GM21390 (cell line): ENCODE results near the gene AP1S3.
A peak's percentile ranks its signal among the peaks of the same experiment; 100 is the strongest.
"Not testable (repeated sequence)": the region's sequence is repeated elsewhere in the genome, so short reads cannot be mapped to it uniquely, and the experiment has no call there.

ENCODE experiments used
- ATAC-seq: cut with Tn5 transposase; IDR thresholded peaks from one replicate; pipeline ENCODE4 v1.9.1; 2021; ENCODE audit not compliant: unreplicated experiment

AP1S3 gene

DNA sequence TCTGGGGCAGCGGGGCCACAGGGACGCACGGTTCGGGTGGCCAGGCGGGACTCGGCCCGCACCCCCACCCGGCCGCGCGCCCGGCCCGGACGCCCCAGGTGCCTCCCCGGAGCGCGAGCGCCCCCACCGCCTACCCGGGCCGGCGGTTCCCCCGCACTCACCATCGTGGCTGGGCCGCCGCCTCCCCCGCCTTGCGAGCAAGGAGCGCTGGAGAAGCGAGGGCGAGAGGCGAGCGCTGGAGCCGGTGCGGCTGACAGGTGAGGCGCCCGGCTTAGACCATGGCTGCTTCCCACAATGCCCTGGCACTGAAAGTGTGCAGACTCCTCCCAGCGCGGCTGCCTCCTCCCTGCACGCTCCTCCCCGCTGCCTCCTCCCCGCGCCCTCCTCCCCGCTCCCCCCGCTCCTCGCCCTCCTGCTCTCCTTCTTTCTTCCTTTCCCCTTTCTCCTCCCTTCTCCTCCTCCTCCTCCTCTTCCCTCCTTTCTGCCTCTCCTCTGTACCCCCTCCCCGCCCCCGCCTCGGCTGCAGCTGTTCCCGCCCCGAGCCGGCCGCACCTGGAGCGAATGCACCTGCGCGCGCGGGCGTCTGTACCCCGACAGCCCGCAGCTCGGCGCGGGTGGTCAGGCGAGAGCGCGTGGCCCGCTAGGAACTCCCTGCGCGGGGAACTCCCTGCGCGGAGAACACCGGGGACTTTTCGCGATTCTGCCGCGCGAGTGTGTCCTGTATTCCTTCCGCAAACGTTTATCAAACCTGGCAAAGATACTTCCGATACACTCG, at the start of gene AP1S3:
Gene AP1S3, minus strand, starts transcription at position 296 of the 775 bp plus-strand sequence. Its CDS starts 132 bp downstream, at position 164.
- ATAC-seq, result peak; percentile 67

DNA sequence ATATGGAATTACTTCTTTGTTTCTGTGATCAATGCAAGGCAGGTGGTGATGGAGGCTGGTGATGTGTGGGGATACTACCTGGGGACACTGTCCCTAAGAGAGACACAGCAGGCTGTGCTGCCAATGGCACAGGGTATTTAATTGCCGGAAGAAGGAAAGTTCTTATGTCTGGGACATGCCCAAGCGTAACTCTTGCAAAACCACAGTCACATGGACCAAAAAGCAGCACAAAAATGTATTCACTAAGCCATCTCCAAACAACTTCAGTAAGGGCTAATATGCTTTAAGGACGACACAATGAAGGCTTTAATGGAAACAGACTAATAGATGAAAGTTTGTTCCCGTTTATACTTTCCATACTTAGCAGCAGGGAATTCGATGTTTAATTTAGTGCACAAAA, 49.7 kb upstream of the AP1S3 start:
- no peak for ATAC-seq

DNA sequence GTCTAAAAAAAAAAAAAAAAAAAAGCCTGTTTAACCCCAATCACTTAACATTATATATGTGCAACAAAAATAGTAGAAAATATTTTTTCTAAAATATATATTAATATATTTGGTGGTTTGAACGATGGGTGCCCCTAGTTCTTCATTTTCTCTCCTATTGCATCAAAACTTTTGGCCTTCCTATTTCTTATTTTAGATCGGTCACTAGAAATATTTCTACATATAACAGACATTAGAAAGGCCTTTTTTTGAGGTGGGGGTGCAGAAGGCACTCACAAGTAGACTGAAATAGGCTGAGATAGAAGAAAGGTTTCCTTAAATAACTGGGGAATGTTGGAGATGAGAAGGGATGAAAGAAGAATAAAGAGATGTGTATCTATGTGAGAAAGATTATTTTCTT, 49.3 kb upstream of the AP1S3 start:
- ATAC-seq, result no peak

DNA sequence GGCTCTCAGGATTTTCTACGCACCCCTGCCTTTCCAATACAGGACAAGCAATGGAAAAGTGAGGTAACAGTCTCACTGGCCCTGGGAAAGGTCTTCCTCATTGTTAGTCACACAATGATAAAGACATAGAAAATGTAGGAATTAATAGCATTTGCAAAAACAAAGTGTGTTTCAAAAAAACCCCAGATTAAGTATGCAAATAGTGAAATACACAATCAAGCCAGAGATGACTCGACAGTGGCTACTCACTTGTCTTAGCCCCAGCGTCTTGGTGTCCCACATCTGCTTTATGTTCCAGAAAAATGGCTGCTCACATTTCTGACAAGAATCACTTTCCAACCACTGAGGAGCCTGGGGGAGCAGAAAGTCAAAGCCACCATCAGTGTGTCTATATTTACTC, 47.0 kb upstream of the AP1S3 start:
- peak; percentile 93 for ATAC-seq

DNA sequence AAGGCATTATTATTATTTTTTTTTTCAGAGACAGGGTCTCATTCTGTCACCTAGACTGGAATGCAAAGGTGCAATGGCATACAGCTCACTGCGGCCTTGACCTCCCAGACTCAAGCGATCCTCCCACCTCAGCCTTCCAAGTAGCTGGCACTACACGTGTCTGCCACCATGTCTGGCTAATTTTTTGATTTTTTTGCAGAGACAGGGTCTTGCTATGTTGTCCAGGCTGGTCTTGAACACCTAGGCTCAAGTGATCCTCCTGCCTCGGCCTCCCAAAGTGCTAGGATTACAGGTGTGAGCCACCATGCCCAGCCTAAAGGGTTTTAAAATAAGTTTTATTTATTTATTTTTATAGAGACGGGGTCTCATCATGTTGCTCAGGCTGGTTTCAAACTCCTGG, 45.3 kb upstream of the AP1S3 start:
- ATAC-seq, result no peak

DNA sequence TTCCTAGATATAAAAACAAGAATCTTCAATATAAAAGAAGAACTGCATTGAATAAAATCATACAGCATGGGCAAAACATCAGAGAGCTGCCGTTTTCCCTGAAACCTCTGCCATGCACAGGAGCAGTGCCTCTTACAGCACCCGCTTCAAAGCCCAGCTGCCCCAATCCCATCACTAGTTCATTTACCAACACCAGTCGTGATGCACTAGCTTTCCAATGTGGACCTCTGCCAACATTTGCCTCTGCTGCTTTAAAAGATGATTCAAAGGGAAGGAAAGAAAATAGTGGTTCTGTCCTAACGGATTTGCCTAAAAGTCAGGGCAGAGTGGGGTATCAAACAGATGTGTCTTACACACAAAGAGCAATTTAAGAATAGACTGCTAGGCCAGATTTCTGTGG, 43.4 kb upstream of the AP1S3 start:
- ATAC-seq, result no peak

DNA sequence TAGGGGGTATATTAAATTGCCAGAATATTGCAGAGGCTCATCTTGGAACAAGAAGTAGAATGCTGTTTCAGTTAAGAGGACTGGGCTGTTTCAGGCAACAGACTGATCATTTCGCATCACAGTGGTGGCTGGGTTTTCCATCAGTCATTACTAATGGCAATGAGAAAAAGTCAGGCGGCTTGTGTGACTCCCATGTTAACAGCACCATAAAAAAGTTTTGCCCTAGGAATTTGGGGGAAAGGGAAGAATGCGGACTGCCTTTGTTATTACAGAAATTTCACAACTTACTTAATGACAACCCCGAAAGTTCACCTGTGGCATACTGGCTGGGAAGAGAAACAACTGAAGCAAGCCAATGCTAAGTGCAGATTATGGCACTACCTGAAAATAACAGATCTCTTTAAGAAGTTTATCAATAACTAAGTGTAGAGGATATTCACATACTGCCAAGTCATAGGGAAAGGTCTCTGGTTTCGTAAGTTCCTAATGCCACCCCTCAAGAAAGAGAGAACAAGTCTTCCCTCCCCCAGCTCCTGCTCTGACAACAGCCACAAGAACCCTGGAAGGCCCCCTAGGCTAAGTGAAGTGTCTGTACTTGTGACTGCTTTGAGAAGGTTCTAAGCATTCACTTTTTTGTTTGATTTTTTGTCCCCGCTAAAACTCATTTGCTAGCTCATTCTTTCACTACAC, 40.5 kb upstream of the AP1S3 start:
- ATAC-seq, result peak; percentile 59

DNA sequence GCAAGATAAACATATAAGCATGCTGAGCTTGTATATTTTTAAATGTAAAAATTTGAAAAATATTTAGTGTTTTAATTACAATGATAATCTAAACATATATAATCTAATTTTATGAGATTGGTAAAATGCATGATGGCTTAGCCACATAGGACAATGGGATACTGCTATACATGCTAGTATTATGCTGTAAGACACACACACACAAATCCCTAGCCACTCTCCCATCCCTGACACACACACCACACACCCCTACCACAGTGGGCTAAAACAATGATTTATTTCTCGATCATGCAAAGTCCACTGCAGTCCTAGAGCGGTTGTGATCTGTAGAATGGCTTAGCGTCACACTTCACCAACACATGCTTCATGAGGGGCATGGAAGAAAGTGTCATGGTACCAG, 36.3 kb upstream of the AP1S3 start:
- ATAC-seq, result no peak

DNA sequence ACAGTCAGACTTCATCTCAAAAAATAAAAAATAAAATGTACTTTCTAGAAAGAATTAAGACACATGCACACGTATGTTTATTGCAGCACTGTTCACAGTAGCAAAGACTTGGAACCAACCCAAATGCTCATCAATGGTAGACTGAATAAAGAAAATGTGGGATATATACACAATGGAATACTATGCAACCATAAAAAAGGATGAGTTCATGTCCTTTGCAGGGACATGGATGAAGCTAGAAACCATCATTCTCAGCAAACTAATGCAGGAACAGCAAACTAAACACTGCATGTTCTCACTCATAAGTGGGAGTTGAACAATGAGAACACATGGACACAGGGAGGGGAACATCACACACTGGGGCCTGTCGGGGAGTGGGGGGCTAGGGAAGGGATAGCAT, 35.4 kb upstream of the AP1S3 start:
- ATAC-seq, result not testable (repeated sequence)

DNA sequence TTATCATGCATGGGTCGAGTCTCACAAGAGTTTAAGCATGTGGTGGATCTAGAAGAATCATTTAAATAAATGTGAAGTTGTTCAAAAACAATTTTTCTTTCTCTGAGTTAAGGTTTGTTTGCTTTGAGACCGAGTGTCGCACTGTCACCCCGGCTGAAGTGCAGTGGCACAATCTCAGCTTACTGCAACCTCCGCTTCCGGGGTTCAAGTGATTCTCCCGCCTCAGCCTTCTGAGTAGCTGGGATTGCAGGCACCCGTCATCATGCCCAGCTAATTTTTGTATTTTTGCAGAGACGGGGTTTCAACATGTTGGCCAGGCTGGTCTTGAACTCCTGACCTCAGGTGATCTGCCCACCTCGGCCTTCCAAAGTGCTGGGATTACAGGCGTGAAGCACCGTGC, 34.3 kb upstream of the AP1S3 start:
- ATAC-seq, result not testable (repeated sequence)

DNA sequence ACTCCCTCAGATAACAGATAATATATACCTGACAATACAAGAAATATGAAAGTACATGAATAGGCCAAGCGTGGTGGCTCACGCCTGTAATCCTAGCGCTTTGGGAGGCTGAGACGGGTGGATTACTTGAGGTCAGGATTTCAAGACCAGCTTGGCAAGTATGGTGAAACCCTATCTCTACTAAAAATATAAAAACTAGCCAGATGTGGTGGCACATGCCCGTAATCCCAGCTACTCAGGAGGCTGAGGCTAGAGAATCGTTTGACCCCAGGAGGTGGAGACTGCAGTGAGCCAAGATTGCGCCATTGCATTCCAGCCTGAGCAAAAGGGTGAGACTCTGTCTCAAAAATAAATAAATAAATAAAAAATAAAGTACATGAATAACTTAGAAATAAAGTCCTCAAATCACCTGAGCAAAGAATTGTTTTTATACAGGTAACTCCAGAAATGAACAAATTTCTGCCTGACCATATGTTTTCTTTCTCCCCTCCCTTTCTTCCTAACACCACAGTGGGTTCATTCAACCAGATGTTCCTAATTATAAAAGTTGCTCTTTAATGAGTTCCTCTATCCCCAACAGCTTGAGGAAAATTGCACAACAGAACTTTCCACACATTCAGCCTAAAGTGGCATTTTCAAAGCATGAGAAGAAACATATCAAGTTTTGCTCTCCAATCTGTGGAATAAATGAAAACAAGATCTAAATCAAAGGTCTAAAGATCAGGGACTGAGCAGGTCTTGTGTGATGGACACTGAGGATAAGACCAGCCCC, 33.6 kb upstream of the AP1S3 start:
- no peak for ATAC-seq

DNA sequence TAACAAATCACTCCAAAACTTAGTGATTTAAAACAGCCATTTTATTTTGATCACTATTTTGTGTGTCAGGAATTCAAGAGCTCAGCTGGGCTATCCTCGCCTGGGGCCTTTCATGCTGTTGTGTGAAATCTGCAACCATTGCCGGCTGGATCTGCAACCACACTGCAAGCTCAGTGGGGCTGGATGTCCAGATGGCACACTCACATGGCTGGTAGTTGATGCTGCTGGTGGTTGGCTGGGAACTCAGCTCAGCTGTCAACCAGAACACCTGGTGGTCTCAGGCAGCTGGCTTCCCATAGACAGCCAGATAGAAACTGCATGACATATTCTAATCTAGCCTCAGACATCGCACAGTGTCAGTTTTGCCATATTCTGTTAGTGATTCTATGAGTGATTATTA, 30.6 kb upstream of the AP1S3 start:
- ATAC-seq, result peak; percentile 59

DNA sequence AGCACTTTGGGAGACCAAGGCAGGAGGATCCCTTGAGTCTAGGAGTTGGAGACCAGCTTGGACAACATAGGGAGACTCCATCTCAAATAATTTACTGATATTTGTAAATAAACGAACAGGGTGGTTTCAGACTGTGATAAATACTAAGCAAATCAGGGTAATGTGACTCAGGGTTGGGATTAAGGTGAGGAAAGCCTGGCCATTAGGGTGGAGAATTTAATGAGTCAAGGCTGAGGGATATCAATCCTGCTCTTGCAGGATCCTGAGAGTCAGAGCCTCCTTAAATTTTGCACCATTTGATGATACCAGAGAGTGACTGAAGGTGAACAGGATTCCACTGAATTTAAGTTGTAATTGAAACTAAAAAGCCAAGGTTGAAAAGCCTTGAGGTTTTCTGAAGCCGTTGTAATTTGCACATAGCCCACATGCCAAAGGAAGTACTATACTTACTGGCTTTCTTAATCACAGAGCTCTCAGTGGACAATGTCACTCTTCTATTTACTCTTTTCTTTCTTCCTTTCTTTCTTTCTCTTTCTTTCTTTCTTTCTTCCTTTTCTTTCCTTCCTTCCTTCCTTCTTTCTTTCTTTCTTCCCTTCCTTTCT, 28.6 kb upstream of the AP1S3 start:
- no peak for ATAC-seq

DNA sequence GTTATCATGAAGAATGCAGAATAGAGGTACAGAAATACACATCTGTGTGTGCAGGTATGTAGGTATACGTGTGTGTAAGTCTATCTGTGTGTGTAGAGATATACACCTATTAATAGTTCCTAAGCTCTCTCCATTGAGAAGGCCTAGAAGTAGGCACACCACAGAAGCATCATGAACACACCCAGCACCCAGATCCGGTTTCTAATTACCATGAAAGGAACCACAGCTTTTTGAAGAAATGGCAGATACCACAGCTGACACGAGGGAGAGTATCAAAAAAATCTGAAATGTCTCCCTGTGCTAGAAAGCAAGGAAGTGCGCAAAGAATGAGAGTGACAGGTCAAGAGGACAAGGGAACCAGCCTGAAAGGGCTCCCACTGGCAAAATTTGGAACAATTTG, 27.7 kb upstream of the AP1S3 start:
- no peak for ATAC-seq

DNA sequence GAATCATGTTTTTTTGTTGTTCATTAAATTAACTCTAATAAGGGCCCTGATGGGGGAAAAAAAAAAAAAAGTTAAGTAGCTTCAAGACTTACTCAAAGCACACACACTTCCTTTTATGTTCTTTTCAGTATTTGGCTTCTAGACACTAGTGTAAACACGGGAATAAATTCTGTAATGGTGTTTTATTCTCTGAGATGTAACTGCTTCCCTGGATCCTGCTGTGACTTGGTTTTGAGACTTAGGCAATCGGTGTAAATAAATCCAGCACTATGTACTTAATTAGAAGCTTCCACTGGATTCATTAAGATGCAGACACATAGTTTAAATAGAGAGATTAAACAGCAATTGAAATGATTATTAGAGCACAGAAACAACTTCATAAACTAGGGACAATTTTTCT, 26.1 kb upstream of the AP1S3 start:
- ATAC-seq, result no peak

DNA sequence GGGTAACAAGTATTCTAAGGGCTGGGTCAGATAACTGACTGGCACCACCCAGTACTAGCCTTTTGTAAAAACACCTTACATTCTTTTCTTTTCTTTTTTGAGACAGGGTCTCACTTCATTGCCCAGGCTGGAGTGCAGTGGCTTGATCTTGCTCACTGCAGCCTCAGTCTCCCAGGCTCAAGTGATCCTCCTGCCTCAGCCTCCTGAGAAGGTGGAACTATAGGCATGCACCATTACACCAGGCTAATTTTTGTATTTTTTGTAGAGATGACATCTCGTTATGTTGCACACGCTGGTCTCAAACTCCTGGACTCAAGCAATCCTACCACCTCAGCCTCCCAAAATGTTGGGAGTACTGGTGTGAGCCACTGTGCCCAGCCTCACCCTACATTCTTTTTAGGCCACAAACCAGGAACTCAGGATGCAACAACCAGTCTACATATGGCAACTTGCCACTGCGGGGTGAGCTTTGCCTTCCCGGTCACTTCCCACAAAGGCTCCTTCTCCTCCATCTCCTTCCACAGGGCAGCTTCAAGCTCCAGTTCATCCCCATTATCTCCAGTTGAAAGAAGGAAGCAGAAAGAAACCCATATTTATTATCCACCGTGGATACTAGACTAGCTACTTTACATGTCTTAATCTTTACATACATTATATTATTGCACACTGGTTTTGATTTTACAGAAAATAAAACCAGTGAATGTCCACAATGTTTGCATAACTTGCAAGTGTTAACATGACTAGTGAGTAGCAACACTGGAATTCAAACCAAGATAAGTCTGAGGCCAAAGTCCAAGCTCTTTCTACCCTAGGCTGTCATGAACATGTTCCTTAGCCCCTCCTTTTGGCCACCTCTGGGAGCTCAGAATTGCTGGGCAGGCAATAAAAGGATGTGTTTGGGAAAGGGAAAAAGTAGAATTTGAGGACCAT, 23.7 kb upstream of the AP1S3 start:
- no peak for ATAC-seq

DNA sequence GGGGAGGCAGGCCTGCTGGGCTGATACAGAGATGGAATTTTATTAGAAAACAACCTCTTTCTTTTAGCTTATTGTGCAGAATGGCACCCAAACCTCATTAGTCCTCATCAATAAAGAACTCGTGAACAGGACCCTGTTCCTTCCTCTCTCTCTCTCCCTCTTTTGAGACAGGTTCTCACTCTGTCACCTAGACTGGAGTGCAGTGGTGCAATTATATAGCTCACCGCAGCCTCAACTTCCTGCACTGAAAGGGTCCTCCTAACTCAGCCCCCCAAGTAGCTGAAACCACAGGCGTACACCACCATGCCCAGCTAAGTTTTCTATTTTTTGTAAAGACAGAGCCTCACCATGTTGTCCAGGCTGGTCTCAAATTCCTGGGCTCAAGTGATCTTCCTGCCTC, 21.7 kb upstream of the AP1S3 start:
- ATAC-seq, result no peak

DNA sequence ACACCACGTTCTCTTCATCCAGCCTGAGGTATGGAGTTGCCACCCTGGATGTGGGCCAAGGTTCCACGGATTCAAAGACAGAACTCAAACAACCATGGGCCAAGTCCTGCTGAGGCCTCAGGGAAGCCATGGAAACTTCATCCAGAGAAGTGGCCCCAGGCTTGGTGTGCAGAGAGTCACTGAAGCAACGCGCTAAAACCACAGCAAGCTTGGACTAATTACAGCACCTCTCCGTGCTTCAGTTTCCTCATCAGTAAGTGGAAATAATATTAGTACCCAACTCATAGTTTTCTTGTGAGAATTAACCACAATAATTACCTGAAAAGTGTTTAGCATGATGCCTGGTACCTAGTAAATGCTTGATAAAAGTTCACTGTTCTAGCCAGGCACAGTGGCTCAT, 19.2 kb upstream of the AP1S3 start:
- ATAC-seq, result no peak

DNA sequence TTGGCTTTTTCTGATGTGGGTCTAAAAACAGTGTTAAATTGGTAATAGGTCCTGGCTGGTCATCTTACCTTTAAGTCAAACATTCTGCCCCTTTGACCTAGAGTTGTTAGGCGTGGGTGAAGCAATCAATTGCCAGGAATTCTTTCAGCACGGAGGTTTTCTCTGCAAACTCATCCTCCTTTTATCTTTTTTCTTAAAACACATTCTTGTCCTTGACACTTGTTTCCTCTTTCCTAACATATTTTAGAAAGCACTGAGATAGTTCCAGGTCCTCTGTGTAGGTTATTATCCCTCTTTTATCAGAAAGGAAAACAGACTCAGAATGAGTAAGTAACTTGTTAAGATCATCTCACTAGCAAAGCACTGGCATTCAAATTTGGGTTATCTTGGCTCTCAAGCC, 18.6 kb upstream of the AP1S3 start:
- ATAC-seq, result no peak

DNA sequence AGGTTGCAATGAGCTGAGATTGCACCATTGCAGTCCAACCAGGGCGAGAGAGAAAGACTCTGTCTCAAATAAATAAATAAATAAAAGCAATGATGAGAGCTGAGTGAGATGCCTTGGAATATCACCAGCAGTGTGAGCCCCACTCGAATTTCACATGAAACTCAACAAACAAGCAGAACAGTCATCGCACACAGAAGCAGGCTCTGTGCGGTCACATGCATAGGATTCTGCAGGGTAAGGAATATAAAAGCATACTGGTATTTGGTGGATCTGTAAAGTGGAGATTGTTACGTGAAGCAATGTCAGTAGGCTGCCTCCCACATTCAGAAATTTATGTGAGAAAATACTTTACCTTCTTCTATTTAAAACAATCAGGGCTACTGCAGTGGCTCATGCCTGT, 18.0 kb upstream of the AP1S3 start:
- ATAC-seq, result no peak
